ENCODE data around the gene TEX19. TPM values are rescaled to one million over a fixed set of nuclear protein-coding genes. Genes with fewer than 3 reads are reported as not detected.

Gene TEX19
- total RNA-seq, 2 donors from 2014 or later: not detected

DNA sequence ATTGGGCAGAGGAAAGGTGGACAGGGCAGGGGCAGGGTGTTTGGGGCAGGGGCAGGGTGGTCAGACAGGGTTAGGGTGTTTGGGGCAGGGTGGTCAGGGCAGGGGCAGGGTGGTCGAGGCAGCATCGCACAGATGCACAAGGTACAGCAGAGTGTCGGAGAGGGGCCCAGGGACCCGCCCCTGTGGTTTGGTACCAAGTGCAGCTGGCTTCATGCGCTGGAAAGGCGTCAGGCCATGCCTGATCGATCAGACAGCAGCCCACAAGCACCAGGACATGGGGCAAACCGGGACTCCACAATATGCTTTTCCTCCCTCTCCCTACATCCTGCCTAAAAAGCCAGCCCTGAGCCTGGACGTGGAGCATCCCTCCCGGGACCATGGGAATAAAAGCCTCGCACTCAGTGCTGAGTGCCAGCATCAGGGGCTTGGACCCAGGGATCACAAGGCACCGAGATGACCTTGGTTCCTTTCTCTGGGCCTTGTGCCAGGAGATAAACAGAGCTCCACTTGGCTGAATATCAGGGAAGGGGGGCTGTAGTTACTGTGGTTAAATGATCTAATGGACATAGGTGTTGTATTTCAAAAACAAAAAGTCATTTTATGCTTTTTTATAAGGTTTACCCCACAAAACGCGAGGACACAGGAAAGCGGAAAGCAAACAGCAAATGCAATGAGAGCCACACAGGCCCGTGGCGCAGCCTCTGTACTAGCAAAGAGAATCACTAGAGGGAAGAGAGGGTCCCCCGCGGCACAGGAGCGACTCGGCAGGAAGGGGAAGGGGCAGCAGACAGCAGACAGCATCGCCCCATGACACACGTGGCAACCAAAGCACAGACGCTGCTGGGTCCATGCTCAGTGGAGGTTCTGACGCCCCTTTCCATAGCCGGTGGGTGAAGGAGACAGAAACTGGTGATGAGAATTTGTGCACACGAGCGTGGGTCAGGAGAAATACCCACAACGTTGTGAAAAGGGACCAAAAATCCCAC is 53.8 kb downstream of the TEX19 start:
- no peak for TF ChIP-seq CTCF (IDR thresholded peaks at IDR 0.05)
- DNase-seq: no peak
- Histone ChIP-seq H3K36me3 (no peaks in the 10 kb centered on the region), H3K9me3 (no peaks in the 10 kb centered on the region), H3K27me3 (no peaks in the 10 kb centered on the region), H3K9ac (ENCODE audit: low read depth in 2 of 2, low read length in 2 of 2) (no peak overlapping the region), H3K27ac (no peak overlapping the region), H3K4me1 (no peaks in the 10 kb centered on the region), H3K4me3 (no peak overlapping the region)
- intact Hi-C loops (cut with DNase I): no loop called here

Other genes starting within 250 kb of the TEX19 start
- 10 to 100 TPM; 24.5 to 46.1 TPM for gene CCDC57, start 146.4 kb upstream of the TEX19 start, total RNA-seq
- 100 to 1,000 TPM; 148 to 298 TPM for gene SLC16A3, start 130.2 kb upstream of the TEX19 start, total RNA-seq
- 100 to 1,000 TPM; 136 to 138 TPM for gene CSNK1D, start 85.5 kb upstream of the TEX19 start, total RNA-seq
- gene CD7, start 41.6 kb upstream of the TEX19 start, total RNA-seq: 1 to 10 TPM; 4.2 to 5.0 TPM
- 10 to 100 TPM; 29.1 to 76.3 TPM for gene SECTM1, start 25.5 kb upstream of the TEX19 start, total RNA-seq
- not detected for gene UTS2R, start 12.5 kb downstream of the TEX19 start, total RNA-seq
- 10 to 100 TPM; 26.3 to 31.4 TPM for gene HEXD, start 59.1 kb downstream of the TEX19 start, total RNA-seq
- gene OGFOD3, start 59.3 kb downstream of the TEX19 start, total RNA-seq: 10 to 100 TPM; 23.3 to 40.8 TPM
- 10 to 100 TPM; 58.4 to 79.0 TPM for gene CYBC1, start 91.5 kb downstream of the TEX19 start, total RNA-seq
- 10 to 100 TPM; 68.7 to 75.5 TPM for gene NARF, start 99.5 kb downstream of the TEX19 start, total RNA-seq
- gene FOXK2, start 160.5 kb downstream of the TEX19 start, total RNA-seq: 10 to 100 TPM; 34.8 to 44.5 TPM

Measured in colonic mucosa (tissue), 4 donors.